HPDE6-E6E7 (cell line): Measurements from ENCODE around the gene LCP2.

Experiments used
- DNase-seq: peaks from one replicate; pipeline ENCODE4 v3.0.0; 2011; ENCODE audit warnings: missing footprints; ENCODE audit errors: extremely low spot score

The LCP2 gene

GRCh38 chr5:170273968-170274710 is 23.4 kb downstream of the LCP2 start:
- DNase-seq = no peak

GRCh38 chr5:170270293-170271069 is 27.1 kb downstream of the LCP2 start:
- no peak for DNase-seq

GRCh38 chr5:170269579-170269978 is 28.0 kb downstream of the LCP2 start:
- DNase-seq = no peak

- DNase-seq = no peak
Measured at GRCh38 chr5:170268884-170269283, 28.7 kb downstream of the LCP2 start.

- DNase-seq = no peak
Measured at GRCh38 chr5:170268153-170268689, 29.4 kb downstream of the LCP2 start.

- peak; percentile 60 for DNase-seq
Measured at GRCh38 chr5:170267431-170268152, 30.0 kb downstream of the LCP2 start.

- DNase-seq = no peak
Measured at GRCh38 chr5:170266570-170267381, 30.8 kb downstream of the LCP2 start.

- no peak for DNase-seq
Measured at GRCh38 chr5:170265522-170265921, 32.1 kb downstream of the LCP2 start.

GRCh38 chr5:170263906-170264305 is 33.7 kb downstream of the LCP2 start:
- no peak for DNase-seq

GRCh38 chr5:170262061-170263045 is 35.2 kb downstream of the LCP2 start:
- DNase-seq = no peak

- no peak for DNase-seq
Measured at GRCh38 chr5:170261528-170262043, 36.0 kb downstream of the LCP2 start.

GRCh38 chr5:170257370-170257769 is 40.2 kb downstream of the LCP2 start:
- no peak for DNase-seq

- DNase-seq = no peak
Measured at GRCh38 chr5:170256571-170256970, 41.0 kb downstream of the LCP2 start.

- DNase-seq = no peak
Measured at GRCh38 chr5:170254056-170254455, 43.5 kb downstream of the LCP2 start.

- DNase-seq = no peak
Measured at GRCh38 chr5:170252720-170253350, 44.7 kb downstream of the LCP2 start.

- no peak for DNase-seq
Measured at GRCh38 chr5:170252109-170252508, 45.5 kb downstream of the LCP2 start.

GRCh38 chr5:170251462-170251861 is 46.1 kb downstream of the LCP2 start:
- DNase-seq = no peak

- no peak for DNase-seq
Measured at GRCh38 chr5:170250810-170251317, 46.7 kb downstream of the LCP2 start.

GRCh38 chr5:170249355-170249754 is 48.2 kb downstream of the LCP2 start:
- no peak for DNase-seq
